Measurements from ENCODE around the gene CTNNA3. TPM values are rescaled to one million over a fixed set of nuclear protein-coding genes. Genes with fewer than 3 reads are reported as not detected.
A peak's percentile ranks its signal among the peaks of the same experiment; 100 is the strongest.

CTNNA3 gene
- total and polyA plus RNA-seq, 2 of the 4 experiments (the other 2 are of a cell fraction): 0.19 to 0.90 TPM

DNA sequence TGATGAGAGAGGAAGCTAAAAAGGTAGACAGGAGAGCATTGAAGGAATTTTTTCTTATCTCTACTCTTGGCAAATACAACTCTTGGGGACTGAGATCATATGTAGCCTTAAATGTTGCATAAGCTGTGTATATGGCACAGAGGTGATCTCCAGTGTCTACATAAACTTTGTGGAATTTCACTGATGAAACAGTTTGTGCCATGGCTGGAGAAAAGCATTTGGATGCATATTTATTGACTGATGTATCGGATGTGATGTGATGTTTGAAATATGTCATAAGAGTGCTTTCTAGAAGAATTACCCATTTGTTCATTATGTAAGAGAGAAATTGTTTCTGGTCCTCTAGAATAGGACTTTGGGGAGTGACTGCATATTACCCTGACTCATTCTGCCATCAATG, 1015.1 kb downstream of the CTNNA3 start:
- no peaks in the 10 kb centered on the region for H3K9me3 ChIP-seq (ENCODE audit: control insufficient read depth, insufficient read depth, low read length)
- BruUV-seq (replicated peaks): no TSS peak
- H2AK9ac ChIP-seq (replicated peaks; ENCODE audit: low read depth, low read length, poor library complexity): no peak overlapping the region
- no peaks in the 10 kb centered on the region for H3K79me1 ChIP-seq (ENCODE audit: low read depth in 1 of 2, low read length in 2 of 2)
- no peak overlapping the region for H2AK5ac ChIP-seq (ENCODE audit: low read depth, low read length)
- WGBS, 2 experiments (ENCODE audit: extremely low coverage in 2 of 2, insufficient read length in 1 of 2): no CpG with 5 or more reads among the region's 1 CpG
- no peaks in the 10 kb centered on the region for H3K27me3 ChIP-seq (ENCODE audit: control insufficient read depth, insufficient read depth, low read length)
- no peak overlapping the region for H3K27ac ChIP-seq (ENCODE audit: insufficient read depth, low read length)
- H3K4me2 ChIP-seq (ENCODE audit: low read depth, low read length): no peak overlapping the region
- H3K23ac ChIP-seq (ENCODE audit: low read depth, low read length): no peak overlapping the region
- ChIA-PET POLR2A (ENCODE audit: unreplicated experiment) (no interaction called here), CTCF (no interaction called here)
- H3K18ac ChIP-seq (ENCODE audit: low read depth, low read length): no peak overlapping the region
- no peaks in the 10 kb centered on the region for H3K4me1 ChIP-seq (ENCODE audit: control insufficient read depth, insufficient read depth, low read length)
- H3K9me1 ChIP-seq (ENCODE audit: insufficient read depth, low read length): no peaks in the 10 kb centered on the region
- no peak overlapping the region for H4K5ac ChIP-seq (ENCODE audit: low read depth, low read length)
- no peak overlapping the region for H2BK120ac ChIP-seq (ENCODE audit: low read depth, low read length)
- H4K91ac ChIP-seq (ENCODE audit: insufficient read depth, low read depth, low read length): no peak overlapping the region
- in situ Hi-C loops (cut with MboI; ENCODE audit: low sequenced_read_pairs): no loop called here
- H3K4ac ChIP-seq (ENCODE audit: low read depth, low read length): no peak overlapping the region
- intact Hi-C loops (cut with micrococcal nuclease): no loop called here
- H3K9ac ChIP-seq (ENCODE audit: low read depth, low read length): no peak overlapping the region
- dilution Hi-C loops (cut with HindIII; ENCODE audit: low sequenced_read_pairs, unreplicated experiment): no loop called here
- no peaks in the 10 kb centered on the region for H4K20me1 ChIP-seq (ENCODE audit: insufficient read depth, low read length)
- DNase-seq (peak; percentile 8), ATAC-seq (ENCODE audit: low read depth) (no peak)
- no peak overlapping the region for H3K4me3 ChIP-seq (ENCODE audit: insufficient read depth, low read depth, low read length)
- H3K36me3 ChIP-seq (ENCODE audit: control insufficient read depth, insufficient read depth, low read length): no peaks in the 10 kb centered on the region
- no peak overlapping the region for H2BK20ac ChIP-seq (ENCODE audit: low read depth, low read length)
- no peak overlapping the region for H2AFZ ChIP-seq (replicated peaks; ENCODE audit: low read length, poor library complexity)
- H4K8ac ChIP-seq (ENCODE audit: low read depth in 2 of 2, low read length in 2 of 2): no peak overlapping the region
- H2BK5ac ChIP-seq (ENCODE audit: low read depth, low read length, poor library complexity, severe bottlenecking): no peak overlapping the region
- H2BK15ac ChIP-seq (ENCODE audit: low read depth, low read length): no peak overlapping the region
- TF ChIP-seq CEBPB (IDR thresholded peaks at IDR 0.05; ENCODE audit: low read depth, low read length) (no peak), RAD21 (IDR thresholded peaks at IDR 0.05; ENCODE audit: low read length) (no peak), BHLHE40 (IDR thresholded peaks at IDR 0.05; ENCODE audit: low read depth, low read length) (no peak), FOS (IDR thresholded peaks at IDR 0.05; ENCODE audit: low read depth, low read length) (no peak), POLR2A (IDR thresholded peaks at IDR 0.05; ENCODE audit: low read depth, low read length) (no peak), RCOR1 (IDR thresholded peaks at IDR 0.05; ENCODE audit: insufficient replicate concordance, low read length) (no peak), RFX5 (IDR thresholded peaks at IDR 0.05; ENCODE audit: low read depth, low read length) (no peak), CHD1 (IDR thresholded peaks at IDR 0.05; ENCODE audit: low read depth, low read length) (no peak), MAZ (IDR thresholded peaks at IDR 0.05; ENCODE audit: borderline replicate concordance, low read depth, low read length) (no peak), MXI1 (IDR thresholded peaks at IDR 0.05; ENCODE audit: borderline replicate concordance, low read depth, low read length) (no peak), NFE2L2 (IDR thresholded peaks at IDR 0.05; ENCODE audit: low read depth, low read length) (no peak), SMC3 (IDR thresholded peaks at IDR 0.05; ENCODE audit: low read depth, low read length) (no peak), MAFK (IDR thresholded peaks at IDR 0.05; ENCODE audit: low read depth, low read length) (no peak)
- TF ChIP-seq, protein P1, sequence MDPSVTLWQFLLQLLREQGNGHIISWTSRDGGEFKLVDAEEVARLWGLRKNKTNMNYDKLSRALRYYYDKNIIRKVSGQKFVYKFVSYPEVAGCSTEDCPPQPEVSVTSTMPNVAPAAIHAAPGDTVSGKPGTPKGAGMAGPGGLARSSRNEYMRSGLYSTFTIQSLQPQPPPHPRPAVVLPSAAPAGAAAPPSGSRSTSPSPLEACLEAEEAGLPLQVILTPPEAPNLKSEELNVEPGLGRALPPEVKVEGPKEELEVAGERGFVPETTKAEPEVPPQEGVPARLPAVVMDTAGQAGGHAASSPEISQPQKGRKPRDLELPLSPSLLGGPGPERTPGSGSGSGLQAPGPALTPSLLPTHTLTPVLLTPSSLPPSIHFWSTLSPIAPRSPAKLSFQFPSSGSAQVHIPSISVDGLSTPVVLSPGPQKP (IDR thresholded peaks at IDR 0.05; ENCODE audit: borderline replicate concordance, low read depth, low read length): no peak
- TF ChIP-seq, protein P2, sequence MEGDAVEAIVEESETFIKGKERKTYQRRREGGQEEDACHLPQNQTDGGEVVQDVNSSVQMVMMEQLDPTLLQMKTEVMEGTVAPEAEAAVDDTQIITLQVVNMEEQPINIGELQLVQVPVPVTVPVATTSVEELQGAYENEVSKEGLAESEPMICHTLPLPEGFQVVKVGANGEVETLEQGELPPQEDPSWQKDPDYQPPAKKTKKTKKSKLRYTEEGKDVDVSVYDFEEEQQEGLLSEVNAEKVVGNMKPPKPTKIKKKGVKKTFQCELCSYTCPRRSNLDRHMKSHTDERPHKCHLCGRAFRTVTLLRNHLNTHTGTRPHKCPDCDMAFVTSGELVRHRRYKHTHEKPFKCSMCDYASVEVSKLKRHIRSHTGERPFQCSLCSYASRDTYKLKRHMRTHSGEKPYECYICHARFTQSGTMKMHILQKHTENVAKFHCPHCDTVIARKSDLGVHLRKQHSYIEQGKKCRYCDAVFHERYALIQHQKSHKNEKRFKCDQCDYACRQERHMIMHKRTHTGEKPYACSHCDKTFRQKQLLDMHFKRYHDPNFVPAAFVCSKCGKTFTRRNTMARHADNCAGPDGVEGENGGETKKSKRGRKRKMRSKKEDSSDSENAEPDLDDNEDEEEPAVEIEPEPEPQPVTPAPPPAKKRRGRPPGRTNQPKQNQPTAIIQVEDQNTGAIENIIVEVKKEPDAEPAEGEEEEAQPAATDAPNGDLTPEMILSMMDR (conservative IDR thresholded peaks at IDR 0.05; ENCODE audit: low read depth, low read length): no peak
- TF ChIP-seq, protein P3, sequence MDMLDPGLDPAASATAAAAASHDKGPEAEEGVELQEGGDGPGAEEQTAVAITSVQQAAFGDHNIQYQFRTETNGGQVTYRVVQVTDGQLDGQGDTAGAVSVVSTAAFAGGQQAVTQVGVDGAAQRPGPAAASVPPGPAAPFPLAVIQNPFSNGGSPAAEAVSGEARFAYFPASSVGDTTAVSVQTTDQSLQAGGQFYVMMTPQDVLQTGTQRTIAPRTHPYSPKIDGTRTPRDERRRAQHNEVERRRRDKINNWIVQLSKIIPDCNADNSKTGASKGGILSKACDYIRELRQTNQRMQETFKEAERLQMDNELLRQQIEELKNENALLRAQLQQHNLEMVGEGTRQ (IDR thresholded peaks at IDR 0.05; ENCODE audit: low read depth, low read length): no peak
- H3K56ac ChIP-seq (ENCODE audit: extremely low read depth, insufficient read depth, low read length): no peak overlapping the region
- H3K14ac ChIP-seq (replicated peaks; ENCODE audit: low read depth, low read length): no peak overlapping the region
